WTC11 (cell line): ENCODE data around the gene CIZ1. TPM values are rescaled to one million over a fixed set of nuclear protein-coding genes. Genes with fewer than 3 reads are reported as not detected.

Experiments
- ATAC-seq: fragments of 200-7000 bp; cut with Tn5 transposase; 2 replicates; pipeline ENCODE4 v1.10.0; 2021; ENCODE audit warnings: mild to moderate bottlenecking, moderate library complexity
- CTCF ChIA-PET: fragments of 300-600 bp; sonication (Branson Sonifier 250); formaldehyde crosslinking; loops from one replicate; lab custom pipeline; 2021; ENCODE audit warnings: antibody characterized with exemption; lab: Charles Lee
- POLR2A ChIA-PET: fragments of 350-600 bp; sonication (Branson Sonifier 250); formaldehyde crosslinking; loops from one replicate; lab custom pipeline; 2021; ENCODE audit warnings: antibody characterized with exemption; lab: Charles Lee
- DNase-seq: peaks from one replicate; pipeline ENCODE4 v3.0.0; 2021; ENCODE audit warnings: low spot score
- H3K27ac Mint-ChIP-seq: 2 replicates; pipeline ENCODE4 v1.8.0; 2021; ENCODE audit warnings: mixed read lengths
- H3K27me3 Mint-ChIP-seq: 2 replicates; pipeline ENCODE4 v1.8.0; 2021; ENCODE audit warnings: low read depth, mild to moderate bottlenecking, moderate library complexity, mixed read lengths
- H3K36me3 Mint-ChIP-seq: 2 replicates; pipeline ENCODE4 v1.8.0; 2021; ENCODE audit warnings: mixed read lengths
- H3K4me1 Mint-ChIP-seq: 2 replicates; pipeline ENCODE4 v1.8.0; 2022; ENCODE audit warnings: mixed read lengths
- H3K4me3 Mint-ChIP-seq: 2 replicates; pipeline ENCODE4 v1.8.0; 2021; ENCODE audit warnings: mild to moderate bottlenecking, moderate library complexity, mixed read lengths
- H3K9me3 Mint-ChIP-seq: 2 replicates; pipeline ENCODE4 v1.8.0; 2021; ENCODE audit warnings: mixed read lengths
- ARID4B ChIP-seq: sonication (generic); formaldehyde crosslinking; IDR thresholded peaks from 2 replicates; pipeline ENCODE4 v1.8.0; 2023; ENCODE audit warnings: missing genetic modification reagents, mild to moderate bottlenecking, borderline replicate concordance
- ATF6 ChIP-seq: sonication (generic); formaldehyde crosslinking; IDR thresholded peaks from 2 replicates; pipeline ENCODE4 v1.8.1; 2023; ENCODE audit warnings: mild to moderate bottlenecking, missing genetic modification reagents
- CBFB ChIP-seq: sonication (generic); formaldehyde crosslinking; IDR thresholded peaks from 2 replicates; pipeline ENCODE4 v1.8.1; 2022; ENCODE audit warnings: mild to moderate bottlenecking, low read depth, missing genetic modification reagents
- CDX4 ChIP-seq: fragments of 250-450 bp; sonication (Bioruptor Pico); IDR thresholded peaks from 2 replicates; pipeline ENCODE4 v1.9.0; 2021; ENCODE audit warnings: moderate library complexity, mild to moderate bottlenecking, inconsistent platforms, borderline replicate concordance
- ELF4 ChIP-seq: sonication (generic); formaldehyde crosslinking; IDR thresholded peaks from 2 replicates; pipeline ENCODE4 v1.8.1; 2022; ENCODE audit warnings: low read depth, mild to moderate bottlenecking, moderate library complexity, missing genetic modification reagents
- ESRRA ChIP-seq: sonication (generic); formaldehyde crosslinking; IDR thresholded peaks from 2 replicates; pipeline ENCODE4 v1.8.1; 2022; ENCODE audit warnings: mild to moderate bottlenecking, missing genetic modification reagents, borderline replicate concordance
- GRHL2 ChIP-seq: fragments of 250-450 bp; sonication (Bioruptor Pico); IDR thresholded peaks from 2 replicates; pipeline ENCODE4 v1.8.0; 2022; ENCODE audit warnings: mild to moderate bottlenecking, moderate library complexity; ENCODE audit not compliant: insufficient replicate concordance, severe bottlenecking
- IRF2 ChIP-seq: sonication (generic); formaldehyde crosslinking; IDR thresholded peaks from 2 replicates; pipeline ENCODE4 v1.8.0; 2022; ENCODE audit warnings: low read depth, missing genetic modification reagents, borderline replicate concordance
- JAZF1 ChIP-seq: fragments of 250-450 bp; sonication (Bioruptor Pico); IDR thresholded peaks from 2 replicates; pipeline ENCODE4 v1.9.0; 2021; ENCODE audit warnings: moderate library complexity, mild to moderate bottlenecking, inconsistent platforms
- JUN ChIP-seq: sonication (generic); formaldehyde crosslinking; IDR thresholded peaks from 2 replicates; pipeline ENCODE4 v1.8.0; 2023; ENCODE audit warnings: mild to moderate bottlenecking, missing genetic modification reagents
- MAX ChIP-seq: sonication (generic); formaldehyde crosslinking; IDR thresholded peaks from 2 replicates; pipeline ENCODE4 v1.8.0; 2022; ENCODE audit warnings: mild to moderate bottlenecking, missing genetic modification reagents
- MXD4 ChIP-seq: fragments of 250-450 bp; sonication (Bioruptor Pico); IDR thresholded peaks from 2 replicates; pipeline ENCODE4 v1.8.0; 2021; ENCODE audit warnings: mild to moderate bottlenecking, moderate library complexity, borderline replicate concordance
- MYBL2 ChIP-seq: sonication (generic); formaldehyde crosslinking; IDR thresholded peaks from 2 replicates; pipeline ENCODE4 v1.8.1; 2023; ENCODE audit warnings: mild to moderate bottlenecking, moderate library complexity, missing genetic modification reagents
- NR1H2 ChIP-seq: sonication (generic); formaldehyde crosslinking; IDR thresholded peaks from 2 replicates; pipeline ENCODE4 v1.9.0; 2021; ENCODE audit warnings: mild to moderate bottlenecking, moderate library complexity, missing genetic modification reagents
- PRRX2 ChIP-seq: fragments of 250-450 bp; sonication (Bioruptor Pico); IDR thresholded peaks from 2 replicates; pipeline ENCODE4 v1.8.0; 2021; ENCODE audit warnings: mild to moderate bottlenecking
- RORB ChIP-seq: fragments of 250-450 bp; sonication (Bioruptor Pico); IDR thresholded peaks from 2 replicates; pipeline ENCODE4 v1.9.0; 2021; ENCODE audit warnings: mild to moderate bottlenecking
- SMAD3 ChIP-seq: sonication (generic); formaldehyde crosslinking; IDR thresholded peaks from 2 replicates; pipeline ENCODE4 v1.8.0; 2022; ENCODE audit warnings: missing genetic modification reagents, mild to moderate bottlenecking, borderline replicate concordance
- ZBTB21 ChIP-seq: sonication (generic); formaldehyde crosslinking; IDR thresholded peaks from 2 replicates; pipeline ENCODE4 v1.8.1; 2023; ENCODE audit warnings: mild to moderate bottlenecking, missing genetic modification reagents, borderline replicate concordance
- ZNF121 ChIP-seq: sonication (generic); formaldehyde crosslinking; IDR thresholded peaks from 2 replicates; pipeline ENCODE4 v1.8.0; 2023; ENCODE audit warnings: missing genetic modification reagents
- ZNF219 ChIP-seq: sonication (generic); formaldehyde crosslinking; IDR thresholded peaks from 2 replicates; pipeline ENCODE4 v1.8.0; 2023; ENCODE audit warnings: missing genetic modification reagents, mild to moderate bottlenecking, borderline replicate concordance
- ZNF232 ChIP-seq: sonication (generic); formaldehyde crosslinking; IDR thresholded peaks from 2 replicates; pipeline ENCODE4 v1.8.0; 2022; ENCODE audit warnings: mild to moderate bottlenecking, missing genetic modification reagents
- ZNF671 ChIP-seq: fragments of 250-450 bp; sonication (Bioruptor Pico); IDR thresholded peaks from 2 replicates; pipeline ENCODE4 v1.8.0; 2021; ENCODE audit warnings: mild to moderate bottlenecking
- total RNA-seq: library from RNA; stranded (reverse); gene quantifications from 3 replicates; pipeline ENCODE4 v1.2.3, GENCODE V29; 2021

CIZ1 gene
- total RNA-seq, 1 experiment from 2014 or later: 90.2 TPM

GRCh38 chr9:128222026-128222425 lies 30.7 kb upstream of the CIZ1 start:
- H3K36me3 Mint-ChIP-seq: peaks cover 24% of the 10 kb centered on the region
- POLR2A ChIA-PET: no interaction called here
- H3K4me1 Mint-ChIP-seq: peaks cover 12% of the 10 kb centered on the region
- H3K9me3 Mint-ChIP-seq: no peaks in the 10 kb centered on the region
- no peak overlapping the region for H3K27ac Mint-ChIP-seq
- CTCF ChIA-PET: interaction anchor here (0.8 to 1.1 kb wide), 2 partner anchors 37 to 104 kb away, joined by 3 read pairs; no protein-coding TSS in a partner anchor
- no peaks in the 10 kb centered on the region for H3K27me3 Mint-ChIP-seq
- ATAC-seq (no peak), DNase-seq (no peak)
- H3K4me3 Mint-ChIP-seq: no peak overlapping the region
- TF ChIP-seq ZNF219 (CRISPR knock-in tag) (no peak), ESRRA (no peak), RORB (no peak), IRF2 (no peak)

GRCh38 chr9:128219831-128220230 lies 28.5 kb upstream of the CIZ1 start:
- Mint-ChIP-seq H3K9me3 (no peaks in the 10 kb centered on the region), H3K4me3 (no peak overlapping the region), H3K27me3 (peaks cover 1% of the 10 kb centered on the region; the same call in 1 of the 2 replicates), H3K4me1 (peaks cover 12% of the 10 kb centered on the region), H3K27ac (no peak overlapping the region), H3K36me3 (peaks cover 24% of the 10 kb centered on the region)
- TF ChIP-seq ZNF232 (CRISPR knock-in tag) (no peak), PRRX2 (CRISPR knock-in tag) (no peak), ARID4B (no peak), ZNF671 (CRISPR knock-in tag) (no peak), ZNF121 (no peak), CBFB (CRISPR knock-in tag) (no peak), MYBL2 (CRISPR knock-in tag) (no peak), ATF6 (CRISPR knock-in tag) (no peak), GRHL2 (CRISPR knock-in tag) (no peak), JUN (CRISPR knock-in tag) (no peak), JAZF1 (CRISPR knock-in tag) (no peak), CDX4 (no peak), MAX (no peak), NR1H2 (CRISPR knock-in tag) (no peak), SMAD3 (CRISPR knock-in tag) (no peak), ZBTB21 (CRISPR knock-in tag) (no peak), ELF4 (CRISPR knock-in tag) (no peak), MXD4 (no peak)
- no peak for ATAC-seq
- ChIA-PET CTCF (interaction anchor here (1.4 to 2.6 kb wide), 3 partner anchors 10 to 29 kb away, joined by 3 to 18 read pairs (median 4); partner anchors contain the start of gene CIZ1), POLR2A (no interaction called here)
- DNase-seq: no peak
